A549 (cell line): ENCODE measurements around the gene ZNF184. TPM values are rescaled to one million over a fixed set of nuclear protein-coding genes. Genes with fewer than 3 reads are reported as not detected.

Experiments used
- ATAC-seq, 2 experiments: fragments of 200-7000 bp in 1 of 2; fragments of >200 bp in 1 of 2; cut with Nextera tagmentation in 1 of 2; cut with Tn5 transposase in 1 of 2; 3 replicates each; pipeline versions ENCODE4 v1.8.0 to v1.9.1; 2018 to 2020; ENCODE audit warnings: mild to moderate bottlenecking in 1 of 2, moderate library complexity in 1 of 2
- CTCF ChIA-PET: fragments of 300-600 bp; sonication (Branson Sonifier 250); formaldehyde crosslinking; extraction: SDS; loops from one replicate; lab custom pipeline; 2021; ENCODE audit warnings: antibody characterized with exemption, inconsistent platforms; lab: Yijun Ruan, JAX
- POLR2A ChIA-PET: fragments of 350-600 bp; formaldehyde crosslinking; extraction: SDS; loops from one replicate; lab custom pipeline; 2021; ENCODE audit warnings: antibody characterized with exemption, inconsistent platforms; lab: Yijun Ruan, JAX
- DNase-seq, 2 experiments: peaks; one replicate each; pipeline versions ENCODE4 v3.0.0 to v3.0.0-alpha.2; 2011 to 2016; ENCODE audit warnings: low read depth in 1 of 2, low spot score in 1 of 2
- FAIRE-seq: peaks from 2 replicates; lab custom pipeline; 2011; peaks lifted over from hg19 to GRCh38; lab: Jason Lieb, UNC
- H3K27ac ChIP-seq, 2 experiments: fragments of >200 bp; sonication (Bioruptor Twin); formaldehyde crosslinking; 3 replicates each; pipeline ENCODE4 v1.5.1; 2016 to 2017
- H3K4me1 ChIP-seq: fragments of >200 bp; sonication (Bioruptor Twin); formaldehyde crosslinking; 3 replicates; pipeline ENCODE4 v1.6.1; 2016
- H3K4me2 ChIP-seq: fragments of >200 bp; sonication (Bioruptor Twin); formaldehyde crosslinking; 3 replicates; pipeline ENCODE4 v1.6.1; 2016
- H3K4me3 ChIP-seq: fragments of >200 bp; sonication (Bioruptor Twin); formaldehyde crosslinking; 3 replicates; pipeline ENCODE4 v1.5.1; 2016
- H3K9me3 ChIP-seq: fragments of >200 bp; sonication (Bioruptor Twin); formaldehyde crosslinking; 3 replicates; pipeline ENCODE4 v1.6.1; 2016
- CBX2 ChIP-seq: fragments of 200-600 bp; sonication (generic); IDR thresholded peaks from 2 replicates; pipeline ENCODE4 v1.6.1; 2016; ENCODE audit warnings: low read depth, mild to moderate bottlenecking, borderline replicate concordance
- CBX8 ChIP-seq: fragments of 200-600 bp; sonication (generic); IDR thresholded peaks from 2 replicates; pipeline ENCODE4 v1.6.1; 2016
- CEBPB ChIP-seq, 2 experiments: fragments of >200 bp in 1 of 2; sonication (Bioruptor Twin) in 1 of 2; formaldehyde crosslinking in 1 of 2; IDR thresholded peaks; 2 replicates each; pipeline ENCODE4 v1.6.1; 2012 to 2016
- EHMT2 ChIP-seq: fragments of 200-600 bp; sonication (generic); IDR thresholded peaks from 2 replicates; pipeline ENCODE4 v1.6.1; 2016; ENCODE audit warnings: antibody characterized with exemption, low read depth, mild to moderate bottlenecking, moderate library complexity
- ELK1 ChIP-seq: fragments of 150-350 bp; IDR thresholded peaks from 2 replicates; pipeline ENCODE4 v1.6.1; 2014; ENCODE audit warnings: low read depth, mild to moderate bottlenecking, low read length
- EP300 ChIP-seq, 2 experiments: fragments of >200 bp; sonication (Bioruptor Twin); formaldehyde crosslinking; IDR thresholded peaks; 2 replicates in 1 of 2; 3 replicates in 1 of 2; pipeline ENCODE4 v1.6.1; 2016 to 2017
- ESRRA ChIP-seq: fragments of 150-350 bp; IDR thresholded peaks from 2 replicates; pipeline ENCODE4 v1.6.1; 2014; ENCODE audit warnings: mild to moderate bottlenecking, low read length, borderline replicate concordance
- FOSB ChIP-seq: fragments of 250-450 bp; sonication (Bioruptor Pico); IDR thresholded peaks from 2 replicates; pipeline ENCODE4 v1.5.0; 2020; ENCODE audit warnings: mild to moderate bottlenecking, moderate library complexity
- GATA3 ChIP-seq: IDR thresholded peaks from 2 replicates; pipeline ENCODE4 v1.6.1; 2012; ENCODE audit warnings: borderline replicate concordance
- HDAC2 ChIP-seq: fragments of 200-600 bp; sonication (generic); IDR thresholded peaks from 2 replicates; pipeline ENCODE4 v1.6.1; 2016
- HOXB13 ChIP-seq: fragments of 250-450 bp; sonication (Bioruptor Pico); IDR thresholded peaks from 2 replicates; pipeline ENCODE4 v1.5.0; 2020; ENCODE audit warnings: low read depth, mild to moderate bottlenecking, moderate library complexity
- KDM1A ChIP-seq: fragments of 200-600 bp; sonication (generic); IDR thresholded peaks from 2 replicates; pipeline ENCODE4 v1.6.1; 2016; ENCODE audit warnings: low read depth, mild to moderate bottlenecking
- MAFK ChIP-seq: fragments of 450-650 bp; IDR thresholded peaks from 2 replicates; pipeline ENCODE4 v1.6.1; 2014; ENCODE audit not compliant: partially characterized antibody
- MAZ ChIP-seq: fragments of 150-350 bp; IDR thresholded peaks from 2 replicates; pipeline ENCODE4 v1.6.1; 2014; ENCODE audit warnings: antibody characterized with exemption, low read depth, low read length, borderline replicate concordance
- MYC ChIP-seq: IDR thresholded peaks from 2 replicates; pipeline ENCODE4 v1.6.1; 2012; ENCODE audit warnings: mild to moderate bottlenecking, inconsistent platforms, low read length, improper control_type of control experiment, borderline replicate concordance
- NR3C1 ChIP-seq: fragments of >200 bp; sonication (Bioruptor Twin); formaldehyde crosslinking; IDR thresholded peaks from 3 replicates; pipeline ENCODE4 v1.6.1; 2017
- PBX3 ChIP-seq: IDR thresholded peaks from 2 replicates; pipeline ENCODE4 v1.6.1; 2012
- PHF8 ChIP-seq: fragments of 200-600 bp; sonication (generic); IDR thresholded peaks from 2 replicates; pipeline ENCODE4 v1.6.1; 2016; ENCODE audit warnings: low read depth, mild to moderate bottlenecking, antibody characterized with exemption, moderate library complexity, borderline replicate concordance
- POLR2AphosphoS2 ChIP-seq: conservative IDR thresholded peaks from 2 replicates; pipeline ENCODE4 v1.6.1; 2012; ENCODE audit warnings: low read length, improper control_type of control experiment, inconsistent platforms
- RARB ChIP-seq: fragments of 250-450 bp; sonication (Bioruptor Pico); IDR thresholded peaks from 2 replicates; pipeline ENCODE4 v1.8.0; 2021; ENCODE audit warnings: mild to moderate bottlenecking, moderate library complexity
- RCOR1 ChIP-seq: fragments of 150-350 bp; IDR thresholded peaks from 2 replicates; pipeline ENCODE4 v1.6.1; 2014; ENCODE audit warnings: antibody characterized with exemption, low read length, low read depth
- RFX5 ChIP-seq: fragments of 450-650 bp; IDR thresholded peaks from 2 replicates; pipeline ENCODE4 v1.7.1; 2014; ENCODE audit warnings: antibody characterized with exemption, mild to moderate bottlenecking, moderate library complexity
- SMC3 ChIP-seq: fragments of >200 bp; sonication (Bioruptor Twin); formaldehyde crosslinking; IDR thresholded peaks from 3 replicates; pipeline ENCODE4 v1.6.1; 2018; ENCODE audit warnings: inconsistent platforms
- ZNF302 ChIP-seq: fragments of 250-450 bp; sonication (Bioruptor Pico); IDR thresholded peaks from 2 replicates; pipeline ENCODE4 v1.9.0; 2021; ENCODE audit warnings: inconsistent platforms, mild to moderate bottlenecking, moderate library complexity
- ZSCAN20 ChIP-seq: fragments of 250-450 bp; sonication (Bioruptor Pico); IDR thresholded peaks from 2 replicates; pipeline ENCODE4 v1.8.0; 2022; ENCODE audit warnings: mild to moderate bottlenecking, moderate library complexity
- WGBS: methylation state at CpG from one replicate; pipeline ENCODE4 v1.1.6; 2017; ENCODE audit errors: missing lambda C conversion rate; 5-methylcytosine and 5-hydroxymethylcytosine counted together
- polyA plus RNA-seq, 4 experiments: library from polyadenylated mRNA; depleted of rRNA in 3 of 4; stranded (reverse); fragments of >200 nt; fragmentation: RNase III in 1 of 4; extraction: RNeasy Plus Mini Kit Qiagen cat#74134 plus additional on column Dnase treatment in 1 of 4; gene quantifications; 2 replicates in 3 of 4; 3 replicates in 1 of 4; pipeline ENCODE4 v1.2.3, GENCODE V29; 2011 to 2017
- TF ChIP-seq, protein P1 (sequence below): IDR thresholded peaks from 2 replicates; pipeline ENCODE4 v1.6.1; 2012
- TF ChIP-seq, protein P2 (sequence below): fragments of 200-600 bp; sonication (generic); IDR thresholded peaks from 2 replicates; pipeline ENCODE4 v1.6.1; 2016; ENCODE audit warnings: antibody characterized with exemption, mild to moderate bottlenecking, moderate library complexity
- TF ChIP-seq, protein P3 (sequence below): IDR thresholded peaks from 2 replicates; pipeline ENCODE4 v1.6.1; 2012; ENCODE audit warnings: low read depth, borderline replicate concordance

The ZNF184 gene
- polyA plus RNA-seq, 2 of the 4 experiments (the other 2 are of a cell fraction) = 2.5 to 4.9 TPM

DNA sequence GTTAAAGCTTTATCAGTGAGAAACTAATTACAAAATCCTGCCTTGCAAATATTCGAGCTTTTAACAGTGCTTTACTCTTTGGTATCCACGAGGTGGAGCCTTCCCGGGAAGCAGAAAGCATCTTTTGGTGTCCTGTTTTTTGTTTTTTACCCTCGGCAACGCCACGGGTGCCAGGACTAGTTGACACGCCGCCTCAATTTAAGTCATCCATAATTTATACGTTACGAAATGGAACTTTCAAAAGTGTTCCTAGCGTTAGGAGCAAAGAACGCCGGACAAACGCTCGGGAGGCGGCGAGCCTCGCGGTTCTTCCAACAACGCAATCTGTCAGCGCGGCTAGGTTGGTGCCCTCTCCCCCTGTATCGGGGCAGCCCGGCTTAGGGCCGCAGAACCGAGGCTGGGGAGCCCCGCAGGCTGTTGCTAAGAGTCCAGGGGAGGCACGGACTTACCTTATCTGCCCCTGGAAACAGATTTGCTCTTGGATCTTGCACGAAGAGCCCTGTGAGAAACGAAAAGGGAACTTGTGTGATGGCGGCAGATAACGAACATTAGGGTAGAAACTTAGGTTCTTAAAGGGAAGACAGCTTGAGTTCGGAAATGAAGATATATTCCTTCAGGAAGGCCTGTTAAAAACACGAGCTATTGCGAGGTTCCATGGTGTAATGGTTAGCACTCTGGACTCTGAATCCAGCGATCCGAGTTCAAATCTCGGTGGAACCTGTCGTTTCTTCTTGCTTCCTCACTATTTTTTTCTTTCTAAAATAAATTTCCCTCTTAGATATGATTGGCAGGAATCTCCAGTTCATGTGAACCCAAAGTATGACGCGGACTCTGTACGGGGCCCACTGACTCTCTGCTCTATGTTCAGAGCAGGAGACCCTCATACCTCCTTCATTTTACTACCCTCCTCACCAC lies 46.2 kb upstream of the ZNF184 start (continued):
- TF ChIP-seq, protein P1, sequence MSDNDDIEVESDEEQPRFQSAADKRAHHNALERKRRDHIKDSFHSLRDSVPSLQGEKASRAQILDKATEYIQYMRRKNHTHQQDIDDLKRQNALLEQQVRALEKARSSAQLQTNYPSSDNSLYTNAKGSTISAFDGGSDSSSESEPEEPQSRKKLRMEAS = no peak
- TF ChIP-seq RCOR1 (no peak), RARB (no peak), ZSCAN20 (no peak), HDAC2 (no peak), CEBPB (IDR thresholded peaks at IDR 0.05) (peak in 1 of 2 experiments; percentile 46; a peak in 1 of 4 replicates), HOXB13 (CRISPR knock-in tag) (no peak), ZNF302 (no peak), CBX8 (no peak), GATA3 (no peak), CBX2 (no peak), MAFK (no peak), EHMT2 (no peak), POLR2AphosphoS2 (no peak), NR3C1 (no peak), FOSB (CRISPR knock-in tag) (no peak), RFX5 (no peak), ELK1 (no peak), ESRRA (no peak)
- TF ChIP-seq, protein P2, sequence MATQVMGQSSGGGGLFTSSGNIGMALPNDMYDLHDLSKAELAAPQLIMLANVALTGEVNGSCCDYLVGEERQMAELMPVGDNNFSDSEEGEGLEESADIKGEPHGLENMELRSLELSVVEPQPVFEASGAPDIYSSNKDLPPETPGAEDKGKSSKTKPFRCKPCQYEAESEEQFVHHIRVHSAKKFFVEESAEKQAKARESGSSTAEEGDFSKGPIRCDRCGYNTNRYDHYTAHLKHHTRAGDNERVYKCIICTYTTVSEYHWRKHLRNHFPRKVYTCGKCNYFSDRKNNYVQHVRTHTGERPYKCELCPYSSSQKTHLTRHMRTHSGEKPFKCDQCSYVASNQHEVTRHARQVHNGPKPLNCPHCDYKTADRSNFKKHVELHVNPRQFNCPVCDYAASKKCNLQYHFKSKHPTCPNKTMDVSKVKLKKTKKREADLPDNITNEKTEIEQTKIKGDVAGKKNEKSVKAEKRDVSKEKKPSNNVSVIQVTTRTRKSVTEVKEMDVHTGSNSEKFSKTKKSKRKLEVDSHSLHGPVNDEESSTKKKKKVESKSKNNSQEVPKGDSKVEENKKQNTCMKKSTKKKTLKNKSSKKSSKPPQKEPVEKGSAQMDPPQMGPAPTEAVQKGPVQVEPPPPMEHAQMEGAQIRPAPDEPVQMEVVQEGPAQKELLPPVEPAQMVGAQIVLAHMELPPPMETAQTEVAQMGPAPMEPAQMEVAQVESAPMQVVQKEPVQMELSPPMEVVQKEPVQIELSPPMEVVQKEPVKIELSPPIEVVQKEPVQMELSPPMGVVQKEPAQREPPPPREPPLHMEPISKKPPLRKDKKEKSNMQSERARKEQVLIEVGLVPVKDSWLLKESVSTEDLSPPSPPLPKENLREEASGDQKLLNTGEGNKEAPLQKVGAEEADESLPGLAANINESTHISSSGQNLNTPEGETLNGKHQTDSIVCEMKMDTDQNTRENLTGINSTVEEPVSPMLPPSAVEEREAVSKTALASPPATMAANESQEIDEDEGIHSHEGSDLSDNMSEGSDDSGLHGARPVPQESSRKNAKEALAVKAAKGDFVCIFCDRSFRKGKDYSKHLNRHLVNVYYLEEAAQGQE = peak; percentile 49
- TF ChIP-seq, protein P3, sequence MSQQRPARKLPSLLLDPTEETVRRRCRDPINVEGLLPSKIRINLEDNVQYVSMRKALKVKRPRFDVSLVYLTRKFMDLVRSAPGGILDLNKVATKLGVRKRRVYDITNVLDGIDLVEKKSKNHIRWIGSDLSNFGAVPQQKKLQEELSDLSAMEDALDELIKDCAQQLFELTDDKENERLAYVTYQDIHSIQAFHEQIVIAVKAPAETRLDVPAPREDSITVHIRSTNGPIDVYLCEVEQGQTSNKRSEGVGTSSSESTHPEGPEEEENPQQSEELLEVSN = no peak

DNA sequence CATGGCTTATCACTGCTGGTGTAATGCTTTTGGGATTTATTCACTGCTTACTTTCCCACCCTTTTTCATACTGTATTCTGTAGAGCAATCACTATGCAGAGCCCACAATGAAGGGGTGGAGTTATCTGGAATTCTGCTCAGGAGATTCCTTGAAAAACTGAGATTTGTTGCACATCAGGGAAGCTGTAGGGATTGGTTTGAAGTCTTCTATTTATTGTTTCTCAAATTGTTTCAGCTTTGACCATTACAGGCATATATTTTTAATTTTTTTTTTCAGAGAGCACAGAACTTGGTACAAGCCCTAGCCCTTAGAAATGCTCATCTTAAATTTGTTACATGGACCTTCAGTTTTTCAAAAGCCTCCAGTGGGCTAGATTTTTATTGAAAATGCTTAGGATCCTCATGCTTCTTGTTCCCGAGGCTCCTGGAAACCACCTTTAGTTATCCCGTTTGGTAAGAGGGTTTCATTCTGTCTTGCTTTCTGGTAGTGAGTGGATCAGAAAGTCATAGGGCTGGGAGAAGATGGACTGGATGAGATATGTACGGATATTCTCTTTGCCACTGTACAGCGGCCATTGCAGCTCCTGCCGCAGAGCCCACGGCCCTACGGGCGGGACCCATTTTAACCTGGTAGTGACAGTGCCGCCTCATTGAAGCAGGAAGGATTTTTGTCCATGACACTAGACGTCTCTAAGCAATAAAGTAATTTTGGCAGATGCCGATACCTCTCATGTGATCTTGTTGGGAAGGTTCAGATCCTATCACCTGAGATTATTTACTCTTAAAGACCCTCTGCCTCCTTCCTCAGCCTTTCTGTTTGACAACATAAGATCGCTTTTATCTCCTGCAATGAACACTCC lies 45.3 kb upstream of the ZNF184 start:
- Histone ChIP-seq H3K4me1 (no peaks in the 10 kb centered on the region), H3K27ac (peak overlapping the region; percentile 73 to 89; a peak in 5 of 6 replicates), H3K4me3 (peak overlapping the region; percentile 87), H3K9me3 (no peaks in the 10 kb centered on the region), H3K4me2 (peak overlapping the region; percentile 94)
- ChIA-PET CTCF (interaction anchor here (0.7 to 2.8 kb wide), 26 partner anchors 9 to 838 kb away, joined by 3 to 13 read pairs (median 4); no protein-coding TSS in a partner anchor), POLR2A (interaction anchor here (0.8 to 1.5 kb wide), 3 partner anchors 30 to 99 kb away, joined by 3 to 4 read pairs (median 3); no protein-coding TSS in a partner anchor)
- ATAC-seq = peak; percentile 58 to 75; a peak in 5 of 6 replicates
- no peak for TF ChIP-seq NR3C1
- TF ChIP-seq MAZ = no peak
- TF ChIP-seq HDAC2 = no peak
- TF ChIP-seq PHF8 = no peak
- no peak for TF ChIP-seq MYC
- no peak for TF ChIP-seq KDM1A
- TF ChIP-seq ZNF302 = no peak
- TF ChIP-seq EP300 (IDR thresholded peaks at IDR 0.05) = no peak
- TF ChIP-seq PBX3 = no peak
- no peak for TF ChIP-seq MAFK
- TF ChIP-seq SMC3 = no peak
- TF ChIP-seq ZSCAN20 = no peak
- 12% methylated on average over 12 of the region's 12 CpGs for WGBS
- DNase-seq = no peak
- FAIRE-seq = no peak
